ENCODE data around the gene CLDN9.

DNA sequence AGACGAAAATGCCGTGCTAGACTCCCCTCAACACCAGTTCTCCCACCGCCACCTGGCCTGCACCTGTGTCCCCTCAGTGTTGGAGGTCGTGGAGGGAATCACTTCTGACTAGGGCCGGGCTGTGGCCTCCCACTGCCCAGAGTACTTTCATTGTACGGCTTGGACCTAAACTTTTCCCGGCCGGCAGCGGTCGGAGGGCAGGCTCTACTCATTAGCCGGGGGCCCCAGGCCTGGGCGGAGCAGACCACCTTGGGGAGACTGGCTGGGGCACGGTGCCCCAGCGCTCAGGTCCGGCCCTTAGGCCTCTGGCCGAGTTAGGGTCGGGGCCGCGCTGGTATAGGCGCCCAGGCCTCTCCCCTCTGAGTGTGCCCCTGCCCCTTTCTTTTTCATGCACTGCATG lies 4.6 kb downstream of the CLDN9 start:
- no peak for TF ChIP-seq POLR2A (IDR thresholded peaks at IDR 0.05)
- TF ChIP-seq, protein P1, sequence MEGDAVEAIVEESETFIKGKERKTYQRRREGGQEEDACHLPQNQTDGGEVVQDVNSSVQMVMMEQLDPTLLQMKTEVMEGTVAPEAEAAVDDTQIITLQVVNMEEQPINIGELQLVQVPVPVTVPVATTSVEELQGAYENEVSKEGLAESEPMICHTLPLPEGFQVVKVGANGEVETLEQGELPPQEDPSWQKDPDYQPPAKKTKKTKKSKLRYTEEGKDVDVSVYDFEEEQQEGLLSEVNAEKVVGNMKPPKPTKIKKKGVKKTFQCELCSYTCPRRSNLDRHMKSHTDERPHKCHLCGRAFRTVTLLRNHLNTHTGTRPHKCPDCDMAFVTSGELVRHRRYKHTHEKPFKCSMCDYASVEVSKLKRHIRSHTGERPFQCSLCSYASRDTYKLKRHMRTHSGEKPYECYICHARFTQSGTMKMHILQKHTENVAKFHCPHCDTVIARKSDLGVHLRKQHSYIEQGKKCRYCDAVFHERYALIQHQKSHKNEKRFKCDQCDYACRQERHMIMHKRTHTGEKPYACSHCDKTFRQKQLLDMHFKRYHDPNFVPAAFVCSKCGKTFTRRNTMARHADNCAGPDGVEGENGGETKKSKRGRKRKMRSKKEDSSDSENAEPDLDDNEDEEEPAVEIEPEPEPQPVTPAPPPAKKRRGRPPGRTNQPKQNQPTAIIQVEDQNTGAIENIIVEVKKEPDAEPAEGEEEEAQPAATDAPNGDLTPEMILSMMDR (IDR thresholded peaks at IDR 0.05): no peak

Data from heart left ventricle (tissue), 13 donors.